OCI-LY3 (cell line): Measurements from ENCODE around the gene LDLRAD4.

ENCODE experiments used
- H2AFZ ChIP-seq: fragments of 200-600, 300-600 bp; shearing (Covaris generic); 2 replicates; pipeline ENCODE4 v1.6.0; 2014; ENCODE audit warnings: antibody characterized with exemption, low read depth, low read length
- H3K27ac ChIP-seq: fragments of 200-600, 300-600 bp; sonication (generic); 2 replicates; pipeline ENCODE4 v1.5.1; 2014; ENCODE audit warnings: mild to moderate bottlenecking, low read length, moderate library complexity, mixed read lengths
- H3K27me3 ChIP-seq: fragments of 200-600, 300-600 bp; sonication (generic); 2 replicates; pipeline ENCODE4 v1.6.1; 2014; ENCODE audit warnings: low read depth, low read length, mixed read lengths
- H3K36me3 ChIP-seq: fragments of 200-600, 300-600 bp; sonication (generic); replicated peaks from 2 replicates; pipeline ENCODE3; 2014; ENCODE audit warnings: low read depth, low read length, mixed read lengths
- H3K4me1 ChIP-seq: fragments of 300-600, 200-600 bp; sonication (generic); 2 replicates; pipeline ENCODE4 v1.6.1; 2014; ENCODE audit warnings: low read length, mixed read lengths
- H3K4me2 ChIP-seq: fragments of 200-600, 300-600 bp; sonication (generic); 2 replicates; pipeline ENCODE4 v1.6.1; 2014; ENCODE audit warnings: low read length, mixed read lengths
- H3K4me3 ChIP-seq: fragments of 300-600, 200-600 bp; sonication (generic); 2 replicates; pipeline ENCODE4 v1.5.1; 2014; ENCODE audit warnings: antibody characterized with exemption, mild to moderate bottlenecking, low read length, moderate library complexity
- H3K79me2 ChIP-seq: fragments of 300-600, 200-600 bp; shearing (Covaris generic); 2 replicates; pipeline ENCODE4 v1.6.1; 2014; ENCODE audit warnings: mild to moderate bottlenecking, low read length, mixed read lengths
- H3K9ac ChIP-seq: fragments of 300-600, 200-600 bp; shearing (Covaris generic); 2 replicates; pipeline ENCODE4 v1.6.0; 2014; ENCODE audit warnings: mild to moderate bottlenecking, low read length, moderate library complexity
- H3K9me3 ChIP-seq: fragments of 200-600, 300-600 bp; shearing (Covaris generic); 2 replicates; pipeline ENCODE4 v1.6.1; 2014; ENCODE audit warnings: low read length, mixed read lengths; ENCODE audit not compliant: insufficient read depth
- H4K20me1 ChIP-seq: fragments of 200-600, 300-600 bp; sonication (generic); 2 replicates; pipeline ENCODE4 v1.6.1; 2016; ENCODE audit warnings: low read length, mixed read lengths; ENCODE audit not compliant: insufficient read depth
- EZH2phosphoT487 ChIP-seq: fragments of 200-600 bp; shearing (Covaris generic); IDR thresholded peaks from 2 replicates; pipeline ENCODE4 v1.6.1; 2018; ENCODE audit warnings: antibody characterized with exemption, mixed run types, low read depth
- TF ChIP-seq, protein P1 (sequence below): fragments of 200-600, 300-600 bp; sonication (generic); IDR thresholded peaks from 2 replicates; pipeline ENCODE4 v1.5.1; 2014; ENCODE audit warnings: antibody characterized with exemption, low read length, low read depth

LDLRAD4 gene

DNA sequence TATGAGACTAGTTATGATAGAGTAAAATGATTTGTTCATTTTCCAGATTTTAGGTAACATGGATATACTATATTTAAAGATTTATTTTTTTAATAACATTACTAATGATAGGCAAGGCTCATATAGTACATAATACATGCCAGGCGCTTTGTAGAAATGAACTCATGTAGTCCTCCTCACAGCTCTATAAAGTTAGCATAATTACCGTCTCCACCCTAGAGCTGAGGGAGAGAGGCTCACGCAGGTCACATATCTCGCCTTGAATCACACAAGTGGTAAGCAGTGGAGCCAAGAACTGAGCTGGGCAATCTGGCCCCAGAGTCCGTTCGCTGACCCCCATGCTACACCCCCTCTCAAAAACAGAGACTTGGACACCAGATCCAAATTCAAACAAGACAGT, 285.3 kb downstream of the LDLRAD4 start:
- no peaks in the 10 kb centered on the region for H4K20me1 ChIP-seq
- H3K4me2 ChIP-seq: no peak overlapping the region
- H3K4me1 ChIP-seq: peaks cover 25% of the 10 kb centered on the region
- no peak overlapping the region for H3K9ac ChIP-seq
- no peaks in the 10 kb centered on the region for H3K36me3 ChIP-seq
- no peaks in the 10 kb centered on the region for H3K9me3 ChIP-seq
- no peak overlapping the region for H2AFZ ChIP-seq
- H3K79me2 ChIP-seq: no peaks in the 10 kb centered on the region
- H3K27me3 ChIP-seq: peaks cover 68% of the 10 kb centered on the region
- H3K27ac ChIP-seq: no peak overlapping the region
- TF ChIP-seq, protein P1, sequence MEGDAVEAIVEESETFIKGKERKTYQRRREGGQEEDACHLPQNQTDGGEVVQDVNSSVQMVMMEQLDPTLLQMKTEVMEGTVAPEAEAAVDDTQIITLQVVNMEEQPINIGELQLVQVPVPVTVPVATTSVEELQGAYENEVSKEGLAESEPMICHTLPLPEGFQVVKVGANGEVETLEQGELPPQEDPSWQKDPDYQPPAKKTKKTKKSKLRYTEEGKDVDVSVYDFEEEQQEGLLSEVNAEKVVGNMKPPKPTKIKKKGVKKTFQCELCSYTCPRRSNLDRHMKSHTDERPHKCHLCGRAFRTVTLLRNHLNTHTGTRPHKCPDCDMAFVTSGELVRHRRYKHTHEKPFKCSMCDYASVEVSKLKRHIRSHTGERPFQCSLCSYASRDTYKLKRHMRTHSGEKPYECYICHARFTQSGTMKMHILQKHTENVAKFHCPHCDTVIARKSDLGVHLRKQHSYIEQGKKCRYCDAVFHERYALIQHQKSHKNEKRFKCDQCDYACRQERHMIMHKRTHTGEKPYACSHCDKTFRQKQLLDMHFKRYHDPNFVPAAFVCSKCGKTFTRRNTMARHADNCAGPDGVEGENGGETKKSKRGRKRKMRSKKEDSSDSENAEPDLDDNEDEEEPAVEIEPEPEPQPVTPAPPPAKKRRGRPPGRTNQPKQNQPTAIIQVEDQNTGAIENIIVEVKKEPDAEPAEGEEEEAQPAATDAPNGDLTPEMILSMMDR: no peak
- TF ChIP-seq EZH2phosphoT487: no peak
- H3K4me3 ChIP-seq: no peak overlapping the region

DNA sequence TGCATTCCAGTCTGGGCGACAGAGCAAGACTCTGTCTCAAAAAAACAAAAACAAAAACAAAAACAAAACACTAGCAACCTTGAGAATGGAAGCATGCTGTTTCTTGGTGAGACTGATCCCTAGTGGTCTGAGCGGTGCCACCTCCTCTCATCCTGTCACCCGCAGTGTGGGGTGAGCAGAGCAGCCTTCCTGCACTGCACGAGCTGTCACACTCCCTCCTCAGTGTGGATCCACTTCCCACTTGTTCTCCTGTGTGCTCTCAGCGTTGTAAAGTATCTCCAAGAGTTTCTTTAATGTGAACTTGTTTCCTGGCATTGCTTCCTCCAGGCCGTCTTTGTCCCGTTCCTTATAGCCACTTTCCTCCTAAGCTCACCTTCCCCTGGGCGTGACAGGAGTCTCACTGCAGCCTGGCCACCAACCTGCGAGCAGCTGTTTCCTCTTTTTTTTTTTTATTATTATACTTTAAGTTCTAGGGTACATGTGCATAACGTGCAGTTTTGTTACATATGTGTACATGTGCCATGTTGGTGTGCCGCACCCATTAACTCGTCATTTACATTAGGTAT, 287.3 kb downstream of the LDLRAD4 start:
- Histone ChIP-seq H3K36me3 (no peaks in the 10 kb centered on the region), H3K27ac (no peak overlapping the region), H3K4me2 (no peak overlapping the region), H3K4me1 (peaks cover 20% of the 10 kb centered on the region), H3K9me3 (no peaks in the 10 kb centered on the region), H2AFZ (no peak overlapping the region), H3K79me2 (no peaks in the 10 kb centered on the region), H4K20me1 (no peaks in the 10 kb centered on the region), H3K4me3 (no peak overlapping the region), H3K9ac (no peak overlapping the region), H3K27me3 (peaks cover 73% of the 10 kb centered on the region)
- no peak for TF ChIP-seq EZH2phosphoT487
- TF ChIP-seq, protein P1: no peak

DNA sequence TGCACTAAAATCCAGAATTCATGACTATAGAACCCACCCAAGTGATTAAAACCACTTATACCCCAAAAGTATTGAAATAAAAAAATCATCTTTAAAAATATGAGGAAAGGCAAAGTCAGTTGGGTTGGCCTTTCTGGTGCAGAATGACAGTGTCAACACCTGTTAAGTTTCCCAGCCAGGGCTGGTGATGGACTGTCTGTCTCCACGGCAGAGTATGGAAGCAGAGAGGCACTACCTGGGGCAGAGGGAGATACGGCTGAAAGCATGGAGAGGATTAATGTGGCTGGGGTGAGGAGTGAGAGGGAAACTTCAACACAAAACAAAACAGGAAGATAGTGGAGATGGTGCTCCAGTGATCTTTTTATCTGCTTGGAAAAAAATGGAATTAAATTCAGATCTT, 292.0 kb downstream of the LDLRAD4 start:
- no peaks in the 10 kb centered on the region for H3K9me3 ChIP-seq
- H3K27ac ChIP-seq: no peak overlapping the region
- no peaks in the 10 kb centered on the region for H4K20me1 ChIP-seq
- H3K4me1 ChIP-seq: no peaks in the 10 kb centered on the region
- H3K27me3 ChIP-seq: peaks cover 49% of the 10 kb centered on the region
- no peak overlapping the region for H3K4me2 ChIP-seq
- H3K79me2 ChIP-seq: no peaks in the 10 kb centered on the region
- H3K9ac ChIP-seq: no peak overlapping the region
- TF ChIP-seq, protein P1: no peak
- TF ChIP-seq EZH2phosphoT487: no peak
- H3K4me3 ChIP-seq: no peak overlapping the region
- no peaks in the 10 kb centered on the region for H3K36me3 ChIP-seq
- no peak overlapping the region for H2AFZ ChIP-seq

DNA sequence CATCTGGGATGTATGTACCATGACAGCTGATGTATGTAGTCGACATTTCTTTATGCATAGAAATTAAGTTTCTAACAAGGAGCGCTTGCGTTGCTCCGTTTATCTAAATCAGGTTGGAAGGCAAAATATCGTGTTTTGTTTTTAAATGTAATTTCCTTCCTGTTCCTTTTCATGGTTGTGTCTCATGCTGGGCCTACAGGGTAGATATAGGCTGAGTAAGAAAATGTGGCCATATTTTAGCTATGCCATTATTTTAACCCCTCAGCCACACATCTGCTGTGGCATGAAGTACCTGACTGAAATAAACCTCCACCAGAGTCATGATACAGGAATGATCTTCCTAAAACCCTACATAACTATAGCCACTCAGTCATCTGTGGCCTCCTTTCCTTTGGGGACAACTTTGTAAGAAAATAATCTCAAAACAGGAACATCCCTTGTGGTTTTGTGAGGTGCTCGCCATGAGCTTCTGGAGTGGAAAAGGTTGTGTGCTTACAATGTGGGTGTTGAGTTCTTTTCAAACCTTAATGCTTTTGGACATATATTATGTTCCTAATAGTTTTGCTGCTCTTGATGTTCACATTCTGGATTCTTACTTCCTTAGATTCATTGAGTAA, 293.5 kb downstream of the LDLRAD4 start:
- no peak overlapping the region for H3K9ac ChIP-seq
- H3K4me1 ChIP-seq: no peaks in the 10 kb centered on the region
- no peaks in the 10 kb centered on the region for H3K9me3 ChIP-seq
- H3K36me3 ChIP-seq: no peaks in the 10 kb centered on the region
- TF ChIP-seq, protein P1: no peak
- TF ChIP-seq EZH2phosphoT487: no peak
- H3K27me3 ChIP-seq: peaks cover 39% of the 10 kb centered on the region
- no peak overlapping the region for H3K4me3 ChIP-seq
- H3K4me2 ChIP-seq: no peak overlapping the region
- H3K27ac ChIP-seq: no peak overlapping the region
- no peaks in the 10 kb centered on the region for H3K79me2 ChIP-seq
- no peak overlapping the region for H2AFZ ChIP-seq
- H4K20me1 ChIP-seq: no peaks in the 10 kb centered on the region
